GM04504 (cell line): ENCODE data around the gene C8G.

Experiments used
- DNase-seq: peaks from one replicate; pipeline ENCODE4 v3.0.0-alpha.2; 2012; ENCODE audit warnings: low read depth

Gene C8G

DNA sequence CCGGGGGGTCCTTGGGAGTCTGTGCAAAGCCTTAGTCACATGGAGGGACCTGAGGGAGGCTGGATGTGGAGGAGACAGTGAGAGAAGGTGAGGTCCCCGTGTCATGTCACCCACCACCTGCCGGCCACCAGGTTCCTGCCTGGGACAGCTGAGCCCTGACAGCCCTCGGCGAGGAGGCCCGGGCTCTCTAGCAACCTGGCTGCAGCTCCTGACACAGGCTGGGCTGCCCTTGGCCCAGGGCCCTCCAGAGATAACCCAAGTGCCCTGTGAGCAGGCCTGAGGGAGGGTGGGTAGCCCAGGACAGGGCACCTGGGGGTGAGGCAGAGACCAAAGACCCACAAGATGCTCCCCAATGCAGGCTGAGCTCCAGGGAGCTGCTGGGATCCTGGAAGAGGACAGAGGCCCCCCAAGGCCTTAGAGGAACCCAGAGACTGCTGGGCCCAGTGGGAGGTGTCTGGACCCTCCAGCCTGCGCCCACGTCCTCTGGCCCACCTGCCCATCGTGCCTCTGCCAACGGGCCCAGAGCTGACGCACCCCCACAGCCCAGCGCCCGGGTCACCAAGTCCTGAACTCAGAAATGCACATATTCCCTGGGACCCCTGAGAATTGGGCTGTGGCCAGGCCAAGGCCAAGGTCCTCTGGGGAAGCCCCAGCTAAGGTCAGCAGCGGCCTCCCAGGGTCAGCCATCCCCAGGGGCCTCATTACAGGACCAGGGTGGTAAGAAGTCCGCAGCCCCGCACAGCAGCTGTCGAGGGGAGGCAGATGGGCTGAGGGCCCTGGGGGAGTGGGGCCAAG is 23.5 kb downstream of the C8G start:
- no peak for DNase-seq

GRCh38 chr9:136969150-136969549 is 24.1 kb downstream of the C8G start:
- no peak for DNase-seq

GRCh38 chr9:136969774-136970173 is 24.7 kb downstream of the C8G start:
- DNase-seq = no peak

GRCh38 chr9:136970361-136970760 is 25.3 kb downstream of the C8G start:
- DNase-seq = no peak

DNA sequence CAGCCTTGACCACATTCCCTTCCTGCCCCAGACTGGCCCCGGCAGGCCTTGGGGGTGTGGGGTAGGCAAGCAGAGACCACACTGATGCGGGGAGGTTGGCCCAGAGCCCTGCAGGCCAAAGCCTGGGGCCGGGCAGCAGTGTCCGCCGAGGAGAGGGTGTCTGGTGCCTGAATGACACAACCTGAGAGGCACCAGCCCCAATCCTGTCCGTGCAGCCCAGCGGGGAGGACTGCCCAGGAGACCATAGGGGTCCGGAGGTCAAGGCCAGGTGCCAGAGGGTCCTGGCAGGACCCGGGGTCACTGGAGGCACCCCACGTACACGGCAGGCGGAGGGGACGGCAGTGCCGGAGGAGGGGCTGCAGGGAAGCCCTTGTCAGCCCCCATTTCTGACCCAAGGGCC is 26.7 kb downstream of the C8G start:
- no peak for DNase-seq

- DNase-seq = no peak
Observed at GRCh38 chr9:136972335-136972734, 27.3 kb downstream of the C8G start.

- DNase-seq = no peak
Observed at GRCh38 chr9:136972743-136973142, 27.7 kb downstream of the C8G start.

GRCh38 chr9:136973618-136974617 is 28.9 kb downstream of the C8G start:
- no peak for DNase-seq

GRCh38 chr9:136974817-136975535 is 29.9 kb downstream of the C8G start:
- no peak for DNase-seq

DNA sequence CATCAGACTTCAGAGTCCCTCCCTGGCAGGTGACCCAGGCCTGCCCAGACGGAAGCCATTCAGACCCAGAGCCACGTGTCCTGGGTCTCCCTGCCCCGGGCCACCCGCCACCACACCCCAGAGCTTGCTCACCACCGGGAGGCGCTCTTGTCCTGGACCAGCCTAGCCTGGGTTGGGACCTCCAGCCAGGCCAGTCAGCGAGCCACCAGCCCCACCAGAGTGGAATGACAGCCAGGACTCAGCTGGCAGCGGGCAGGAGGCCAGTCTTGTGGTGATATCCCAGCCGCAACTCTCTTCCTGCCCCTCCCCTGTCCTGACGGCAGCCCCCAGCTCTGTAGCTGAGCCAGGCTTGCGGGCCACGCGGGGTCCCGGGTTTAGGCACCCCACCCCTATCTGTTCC is 30.6 kb downstream of the C8G start:
- DNase-seq = no peak

DNA sequence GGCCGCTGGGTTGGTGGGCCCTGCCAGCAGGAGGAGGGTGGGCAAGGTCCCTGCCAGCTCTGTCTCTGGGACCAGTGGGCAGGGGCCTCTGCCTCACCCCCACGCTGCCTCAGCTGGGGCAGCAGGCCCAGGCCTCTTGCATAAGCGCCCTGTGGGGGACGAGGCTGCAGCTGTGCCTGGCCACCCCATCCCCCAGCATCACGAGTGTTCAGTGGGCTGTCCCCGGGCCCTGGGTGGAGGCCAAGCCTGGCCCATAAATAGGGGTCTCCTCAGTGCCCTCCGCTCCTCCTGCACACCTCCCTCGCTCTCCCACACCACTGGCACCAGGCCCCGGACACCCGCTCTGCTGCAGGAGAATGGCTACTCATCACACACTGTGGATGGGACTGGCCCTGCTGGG is 32.2 kb downstream of the C8G start, which contains the start of gene PTGDS:
Gene PTGDS, plus strand, starts transcription at position 282 of the 400 bp plus-strand sequence. Its CDS starts 75 bp downstream, at position 357.
- no peak for DNase-seq

GRCh38 chr9:136977649-136978072 is 32.6 kb downstream of the C8G start:
- DNase-seq = no peak

GRCh38 chr9:136978073-136978864 is 33.2 kb downstream of the C8G start:
- DNase-seq = no peak

GRCh38 chr9:136978865-136979544 is 34.0 kb downstream of the C8G start:
- no peak for DNase-seq

- DNase-seq = no peak
Observed at GRCh38 chr9:136979769-136980587, 34.9 kb downstream of the C8G start.

DNA sequence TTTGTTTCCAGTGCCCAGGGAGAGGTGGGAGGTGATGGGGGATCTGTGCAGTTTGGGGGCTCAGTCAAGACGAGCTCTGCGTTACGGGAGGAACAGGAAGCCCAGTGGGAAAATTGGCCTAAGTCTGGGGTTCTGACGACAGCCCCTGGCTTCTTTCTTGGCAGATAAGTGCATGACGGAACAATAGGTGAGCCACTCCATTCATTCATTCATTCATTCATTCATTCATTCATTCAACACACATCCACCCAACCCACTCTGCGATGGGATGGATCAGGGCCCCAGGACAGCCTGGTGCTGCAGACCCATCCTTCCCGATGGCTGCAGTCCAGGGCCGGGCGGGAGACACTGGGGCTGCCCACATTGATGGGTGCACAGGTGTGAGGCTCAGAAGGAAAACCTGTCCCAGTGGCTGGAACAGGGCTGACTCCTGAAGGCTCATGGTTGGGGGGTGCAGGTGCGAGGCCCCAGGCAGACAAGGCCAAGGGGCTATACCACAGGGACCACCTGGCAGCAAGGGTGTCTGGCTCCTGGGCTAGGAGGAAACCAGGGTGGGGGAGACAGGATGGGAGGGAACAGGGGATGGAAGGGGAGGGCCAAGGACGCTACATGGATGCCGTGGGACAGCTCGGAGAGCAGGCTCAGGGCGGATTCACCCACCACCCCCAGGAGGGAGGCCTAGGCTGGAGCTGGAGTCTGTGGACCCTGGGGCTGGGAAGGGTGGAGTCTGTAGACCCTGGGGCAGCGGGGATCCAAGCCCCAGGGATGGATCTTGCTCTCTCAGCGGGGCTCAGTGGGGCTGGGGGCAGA is 35.8 kb downstream of the C8G start:
- no peak for DNase-seq

DNA sequence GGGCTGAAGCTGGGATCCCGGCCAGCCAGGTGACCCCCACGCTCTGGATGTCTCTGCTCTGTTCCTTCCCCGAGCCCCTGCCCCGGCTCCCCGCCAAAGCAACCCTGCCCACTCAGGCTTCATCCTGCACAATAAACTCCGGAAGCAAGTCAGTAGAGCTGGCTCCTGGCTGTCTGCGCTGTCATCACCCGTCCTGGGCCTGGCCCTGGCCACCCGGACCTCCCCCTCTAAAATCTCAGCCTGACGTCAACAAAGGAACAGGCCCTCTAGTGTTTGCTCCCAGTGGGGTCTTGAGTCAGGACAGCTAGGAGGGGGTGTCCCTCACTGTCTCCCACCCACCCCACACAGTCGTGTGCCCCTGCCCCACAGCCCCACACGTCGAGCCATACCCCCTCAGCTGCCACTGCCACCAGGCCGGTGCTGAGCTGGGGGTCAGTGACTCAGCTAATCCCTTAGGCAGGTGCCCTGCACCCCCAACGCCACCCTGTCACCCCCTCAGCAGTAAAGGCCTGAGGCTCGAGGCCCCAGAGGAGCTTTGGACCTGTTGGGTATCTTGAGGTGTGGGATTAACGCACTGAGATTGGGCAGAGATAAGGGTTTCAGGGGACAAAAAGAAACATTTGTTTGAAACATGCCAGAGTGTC is 36.7 kb downstream of the C8G start:
- DNase-seq = no peak

- DNase-seq = no peak
Observed at GRCh38 chr9:136982232-136983051, 37.4 kb downstream of the C8G start, which contains the start of gene LCNL1. Gene LCNL1, plus strand, starts transcription at chr9:136982993. Its CDS starts 594 bp downstream, at chr9:136983587.
